Measurements from ENCODE around the gene KLHL4.
"Not testable (repeated sequence)": the region's sequence is repeated elsewhere in the genome, so short reads cannot be mapped to it uniquely, and the experiment has no call there.

KLHL4 gene

DNA sequence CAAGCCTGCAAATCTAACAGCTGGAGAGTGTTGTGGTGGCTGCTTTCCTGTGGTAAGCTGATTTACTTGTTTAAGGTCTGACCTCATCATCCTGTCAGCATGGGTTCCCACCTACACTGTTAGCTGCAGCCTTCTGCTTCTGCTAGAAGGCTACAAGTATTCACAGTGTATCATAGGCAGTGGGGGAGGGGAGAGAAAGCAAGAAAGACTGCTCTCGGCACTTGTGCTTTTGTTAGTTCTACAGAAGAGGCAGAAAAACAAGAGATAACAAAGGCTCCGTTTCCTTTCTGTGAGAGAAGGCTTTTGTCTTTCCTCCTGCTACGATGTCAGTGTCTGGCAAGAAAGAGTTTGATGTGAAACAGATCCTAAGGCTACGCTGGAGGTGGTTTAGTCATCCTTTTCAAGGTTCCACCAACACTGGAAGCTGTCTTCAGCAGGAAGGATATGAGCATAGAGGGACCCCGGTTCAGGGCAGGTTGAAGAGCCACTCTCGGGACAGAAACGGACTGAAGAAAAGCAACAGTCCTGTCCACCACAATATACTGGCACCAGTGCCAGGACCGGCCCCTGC is at the start of gene KLHL4:
Gene KLHL4, plus strand, starts transcription at position 232 of the 571 bp plus-strand sequence. Its CDS starts 92 bp downstream, at position 324.
- DNase-seq (ENCODE audit: low read depth): no peak

- no peak for DNase-seq (ENCODE audit: low read depth)
Measured at GRCh38 chrX:87468941-87469340, 48.7 kb upstream of the KLHL4 start.

DNA sequence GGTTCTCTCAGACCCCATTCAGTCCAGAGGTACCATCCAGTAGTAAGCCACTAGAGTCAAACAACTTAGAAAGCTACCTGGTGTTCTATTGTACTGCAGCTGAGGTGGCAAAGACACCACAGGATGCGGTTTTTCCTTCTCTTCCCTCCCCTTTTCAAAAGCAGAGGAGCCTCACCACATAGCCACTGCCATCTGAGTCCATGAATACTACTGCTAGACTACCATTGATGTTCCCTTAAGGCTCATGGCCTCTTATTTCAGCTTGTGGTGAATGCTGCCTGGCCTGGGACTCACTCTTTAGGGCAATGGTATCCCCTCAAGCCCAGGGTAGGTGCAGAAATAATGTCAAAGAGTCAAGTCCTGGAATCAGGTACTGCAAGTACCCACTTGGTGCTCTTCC is 41.8 kb upstream of the KLHL4 start:
- DNase-seq (ENCODE audit: low read depth): no peak

DNA sequence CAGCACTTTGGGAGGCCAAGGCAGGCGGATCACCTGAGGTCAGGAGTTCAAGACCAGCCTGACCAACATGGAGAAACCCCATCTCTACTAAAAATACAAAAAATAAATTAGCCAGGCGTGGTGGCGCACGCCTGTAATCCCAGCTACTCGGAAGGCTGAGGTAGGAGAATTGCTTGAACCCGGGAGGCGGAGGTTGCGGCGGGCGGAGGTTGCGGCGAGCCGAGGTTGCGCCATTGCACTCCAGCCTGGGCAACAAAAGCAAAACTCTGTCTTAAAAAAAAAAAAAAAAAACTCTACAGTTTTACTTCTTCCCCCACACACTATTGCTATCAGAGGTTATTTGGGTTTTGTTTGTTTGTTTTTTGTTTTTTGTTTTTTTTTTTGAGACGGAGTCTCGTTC is 38.9 kb upstream of the KLHL4 start:
- DNase-seq (ENCODE audit: low read depth): not testable (repeated sequence)

GRCh38 chrX:87489071-87489470 is 28.5 kb upstream of the KLHL4 start:
- no peak for DNase-seq (ENCODE audit: low read depth)

DNA sequence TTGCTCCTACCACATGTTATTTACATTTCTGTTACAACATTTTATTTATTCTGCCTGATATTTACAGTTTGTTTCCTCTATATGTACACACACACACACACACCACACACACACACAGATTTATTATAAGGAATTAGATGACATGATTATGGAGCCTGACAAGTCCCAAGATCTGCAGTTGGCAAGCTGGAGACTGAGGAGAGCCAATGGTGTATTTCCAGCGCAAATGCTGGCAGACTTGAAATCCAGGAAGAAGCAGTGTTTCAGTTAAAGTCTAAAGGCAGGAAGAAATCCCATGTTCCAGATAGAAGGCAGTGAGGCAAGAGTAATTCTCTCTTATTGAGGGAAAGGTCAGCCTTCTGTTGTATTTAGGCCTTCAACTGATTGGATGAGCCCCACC is 1.8 kb upstream of the KLHL4 start:
- DNase-seq (ENCODE audit: low read depth): no peak

GRCh38 chrX:87516717-87517121 is 883 bp upstream of the KLHL4 start:
- no peak for DNase-seq (ENCODE audit: low read depth)

DNA sequence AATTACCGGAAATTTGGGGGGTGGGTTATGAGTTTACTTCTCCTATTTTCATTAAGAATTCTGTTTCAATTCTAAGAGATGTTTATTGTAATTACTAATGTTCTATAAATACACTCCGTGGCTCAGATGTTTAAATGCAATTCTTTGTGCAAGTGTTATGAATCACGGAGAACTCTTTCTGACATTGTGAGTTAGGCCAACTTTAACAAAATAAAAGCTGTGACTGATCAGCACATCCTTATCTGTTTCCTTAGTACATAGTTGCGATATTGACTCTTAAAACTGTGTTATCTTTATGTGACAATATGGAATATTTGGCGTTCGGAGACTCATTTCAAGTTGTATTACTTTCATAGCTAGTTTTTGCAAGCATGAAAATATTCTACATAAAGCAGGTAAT is 902 bp downstream of the KLHL4 start:
- no peak for DNase-seq (ENCODE audit: low read depth)

DNA sequence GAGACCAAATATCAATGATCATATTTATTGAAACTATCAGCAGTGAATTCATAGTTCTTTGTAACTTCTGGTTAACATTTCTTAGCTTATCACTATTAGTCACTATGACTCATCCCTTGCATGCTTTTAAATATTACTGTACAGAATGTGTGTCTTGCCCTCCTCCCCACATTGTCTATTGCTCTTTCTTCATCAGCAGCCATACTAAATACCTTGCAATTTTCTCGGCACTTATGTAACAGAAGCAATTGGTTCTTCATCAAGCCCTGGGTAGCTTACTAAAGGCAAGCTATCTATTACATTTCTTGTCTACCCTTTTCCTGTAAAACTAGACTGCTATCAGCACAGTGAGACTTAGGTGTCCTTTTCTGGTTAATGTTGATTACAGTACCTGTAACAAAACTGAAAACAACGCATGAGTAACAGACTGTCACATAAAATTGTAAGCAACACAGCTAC is 8.2 kb downstream of the KLHL4 start:
- DNase-seq (ENCODE audit: low read depth): no peak

- DNase-seq (ENCODE audit: low read depth): no peak
Measured at GRCh38 chrX:87526281-87526680, 8.7 kb downstream of the KLHL4 start.

- no peak for DNase-seq (ENCODE audit: low read depth)
Measured at GRCh38 chrX:87528487-87528886, 10.9 kb downstream of the KLHL4 start.

DNA sequence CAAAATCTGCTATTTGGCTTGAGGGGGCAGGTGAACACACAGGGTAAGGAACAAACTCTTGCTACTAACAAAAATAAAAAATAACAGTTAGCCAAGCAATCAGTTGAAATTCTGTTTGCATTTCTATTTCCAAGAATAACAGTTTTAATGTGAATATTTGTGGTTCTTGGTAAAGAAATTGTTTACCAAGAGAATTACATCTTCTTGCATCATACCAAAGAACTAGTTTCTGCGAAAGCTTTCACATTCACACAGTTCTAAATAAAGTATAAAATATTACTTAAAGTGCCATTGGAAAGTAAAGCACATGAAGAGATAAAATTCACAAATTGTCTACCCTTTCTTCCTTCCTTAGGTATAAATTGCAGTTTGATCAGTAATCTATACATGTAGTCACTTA is 54.4 kb downstream of the KLHL4 start:
- DNase-seq (ENCODE audit: low read depth): no peak

DNA sequence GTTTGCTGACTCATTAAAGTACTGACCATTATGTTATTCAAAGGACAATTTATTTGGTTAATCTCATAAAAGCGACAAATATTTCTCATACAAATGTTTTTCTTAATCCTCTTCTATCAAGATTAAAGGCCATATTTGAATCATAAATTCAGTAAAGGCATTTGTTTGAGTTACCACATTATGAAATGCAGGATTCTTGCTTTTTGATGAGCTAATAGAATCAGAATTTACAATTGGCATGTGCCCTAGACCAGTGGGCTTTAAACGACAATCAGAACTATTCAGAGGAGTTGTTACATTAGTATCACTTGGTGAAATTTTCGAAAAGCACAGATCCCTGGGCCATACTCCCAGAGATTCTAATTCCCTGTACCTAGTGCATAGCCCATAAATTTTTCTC is 55.3 kb downstream of the KLHL4 start:
- no peak for DNase-seq (ENCODE audit: low read depth)

DNA sequence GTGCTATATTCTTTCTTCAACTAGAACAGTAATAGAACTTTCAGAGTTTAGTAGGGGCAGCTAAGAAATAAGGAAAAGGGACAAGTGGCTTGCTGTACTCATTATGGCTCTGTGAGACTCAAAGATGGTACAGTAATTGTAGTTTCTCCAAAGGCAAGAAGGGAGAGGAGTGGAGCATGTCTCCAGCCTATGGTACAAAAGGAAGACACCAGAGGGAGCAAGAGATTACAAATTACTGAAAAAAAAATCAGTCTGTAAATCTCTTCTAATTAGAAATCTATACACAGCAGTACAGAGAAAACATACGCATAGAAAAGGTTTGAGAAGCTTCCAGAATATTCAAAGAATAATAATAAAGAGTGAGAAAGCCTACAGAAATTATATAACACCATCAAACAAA is 61.4 kb downstream of the KLHL4 start:
- DNase-seq (ENCODE audit: low read depth): no peak

DNA sequence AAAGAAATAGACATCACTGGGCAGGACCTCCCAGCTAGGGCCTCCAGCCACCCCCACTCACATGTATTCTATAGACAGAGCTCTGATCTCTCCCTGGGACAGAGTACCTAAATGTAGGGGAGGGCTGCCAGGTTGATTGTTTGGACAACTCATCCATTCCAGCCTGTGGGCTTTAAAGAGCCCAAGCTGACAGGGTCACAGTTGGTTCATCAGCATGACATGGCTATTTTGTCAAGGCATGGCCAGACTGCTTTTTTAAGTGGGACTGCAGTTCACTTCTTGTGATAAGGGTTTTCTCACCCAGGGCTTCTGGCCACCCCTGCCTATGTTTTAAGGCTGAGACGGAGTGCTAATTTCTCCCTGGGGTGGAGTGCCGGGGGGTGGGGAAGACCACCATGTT is 63.3 kb downstream of the KLHL4 start:
- no peak for DNase-seq (ENCODE audit: low read depth)

DNA sequence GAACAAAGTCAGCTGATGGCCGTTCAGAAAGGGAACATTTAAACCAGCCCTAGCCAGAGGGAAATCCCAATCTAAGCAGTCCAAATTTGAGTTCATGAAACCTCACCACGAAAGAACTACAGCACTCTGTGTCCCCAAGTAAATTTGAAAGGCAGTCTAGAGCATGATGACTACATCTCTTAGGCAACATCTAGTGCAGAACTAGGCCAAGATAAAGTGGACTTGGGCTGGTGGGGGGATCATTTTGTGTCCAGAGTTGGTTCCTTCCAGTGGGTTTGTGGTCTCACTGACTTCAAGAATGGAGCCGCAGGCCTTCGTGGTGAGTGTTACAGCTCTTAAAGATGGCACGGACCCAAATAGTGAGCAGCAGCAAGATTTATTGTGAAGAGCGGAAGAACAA is 64.9 kb downstream of the KLHL4 start:
- DNase-seq (ENCODE audit: low read depth): no peak

- DNase-seq (ENCODE audit: low read depth): no peak
Measured at GRCh38 chrX:87583679-87584078, 66.1 kb downstream of the KLHL4 start.

- DNase-seq (ENCODE audit: low read depth): no peak
Measured at GRCh38 chrX:87616371-87616770, 98.8 kb downstream of the KLHL4 start.

DNA sequence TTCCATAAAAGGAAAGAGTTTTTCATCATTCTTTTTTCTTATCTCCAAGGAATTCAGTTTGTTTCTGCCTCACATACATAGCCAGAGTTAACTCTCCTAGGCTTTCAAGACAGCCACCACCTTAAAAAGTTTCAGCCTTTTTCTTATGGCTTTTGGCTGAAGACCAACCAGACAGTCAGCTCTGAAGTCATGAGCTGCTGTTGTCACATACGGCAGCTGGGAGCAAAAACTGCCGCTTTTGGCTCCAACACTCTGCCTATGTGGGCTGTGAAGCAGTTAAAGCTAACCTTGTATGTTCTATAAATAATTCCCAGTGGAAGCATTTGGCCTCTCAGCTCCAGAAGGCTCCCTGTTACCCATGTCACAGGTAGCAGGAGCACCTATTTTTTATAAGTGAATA is 104.1 kb downstream of the KLHL4 start:
- DNase-seq (ENCODE audit: low read depth): no peak

DNA sequence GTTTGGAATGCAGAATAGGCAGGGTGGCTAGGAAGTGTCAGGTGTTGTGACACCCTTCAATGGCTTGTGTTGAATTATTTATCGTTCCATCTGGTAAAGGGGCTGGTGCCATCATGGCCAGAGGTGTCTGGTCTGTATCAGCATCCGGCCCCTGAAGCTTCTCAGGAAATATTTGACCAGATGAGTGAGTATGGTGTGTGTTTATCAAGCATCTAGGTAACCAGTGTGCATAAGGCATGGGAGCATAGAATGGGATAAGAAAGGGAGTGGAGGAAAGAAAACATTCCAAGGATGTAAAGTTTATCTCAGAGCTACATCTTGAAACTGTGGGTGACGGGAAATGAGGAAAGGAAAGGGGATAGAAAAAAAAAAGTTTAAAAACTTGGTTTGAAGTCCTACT is 109.4 kb downstream of the KLHL4 start:
- no peak for DNase-seq (ENCODE audit: low read depth)

- no peak for DNase-seq (ENCODE audit: low read depth)
Measured at GRCh38 chrX:87634361-87634760, 116.8 kb downstream of the KLHL4 start.

- no peak for DNase-seq (ENCODE audit: low read depth)
Measured at GRCh38 chrX:87636533-87636932, 118.9 kb downstream of the KLHL4 start.

- not testable (repeated sequence) for DNase-seq (ENCODE audit: low read depth)
Measured at GRCh38 chrX:87641439-87641838, 123.8 kb downstream of the KLHL4 start.

DNA sequence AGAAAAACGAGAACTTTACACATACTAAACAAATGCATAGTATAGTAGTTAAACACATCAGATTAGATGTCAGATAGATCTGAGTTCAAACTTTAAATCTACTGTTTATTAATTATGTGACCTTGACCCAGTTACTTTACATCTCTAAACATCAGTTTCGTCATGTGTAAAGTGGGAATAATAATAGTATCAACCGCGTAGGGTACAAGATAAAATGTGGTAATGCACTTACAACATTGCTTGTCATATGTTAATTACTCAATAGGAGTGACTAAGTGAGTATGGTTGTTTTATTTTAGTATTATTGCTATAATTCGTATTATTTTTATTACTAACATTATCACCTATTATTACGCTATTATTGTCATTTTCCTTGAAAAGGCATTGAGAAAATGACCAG is 144.2 kb downstream of the KLHL4 start:
- no peak for DNase-seq (ENCODE audit: low read depth)

DNA sequence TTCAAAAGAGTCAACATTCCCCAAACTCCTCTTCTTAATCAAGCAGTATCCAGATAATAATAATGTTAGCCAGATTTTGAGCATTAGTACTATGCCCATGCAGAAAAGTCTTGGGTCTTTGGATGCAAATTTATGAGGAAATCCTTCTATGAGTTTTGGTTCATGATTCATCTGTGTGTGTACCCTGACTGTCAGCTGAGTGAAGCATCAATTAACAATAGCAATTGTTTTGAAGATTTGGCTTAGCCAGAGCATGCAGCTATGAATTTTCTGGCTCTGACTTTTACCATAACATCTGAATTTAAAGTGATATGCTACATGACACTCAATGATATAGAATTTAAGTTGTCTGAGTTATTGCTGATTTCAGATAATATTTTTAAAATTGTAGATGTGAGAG is 145.8 kb downstream of the KLHL4 start:
- no peak for DNase-seq (ENCODE audit: low read depth)

Measured in fibroblast of gingiva (primary cell).